ENCODE data around the gene SLC13A3.

Gene SLC13A3

DNA sequence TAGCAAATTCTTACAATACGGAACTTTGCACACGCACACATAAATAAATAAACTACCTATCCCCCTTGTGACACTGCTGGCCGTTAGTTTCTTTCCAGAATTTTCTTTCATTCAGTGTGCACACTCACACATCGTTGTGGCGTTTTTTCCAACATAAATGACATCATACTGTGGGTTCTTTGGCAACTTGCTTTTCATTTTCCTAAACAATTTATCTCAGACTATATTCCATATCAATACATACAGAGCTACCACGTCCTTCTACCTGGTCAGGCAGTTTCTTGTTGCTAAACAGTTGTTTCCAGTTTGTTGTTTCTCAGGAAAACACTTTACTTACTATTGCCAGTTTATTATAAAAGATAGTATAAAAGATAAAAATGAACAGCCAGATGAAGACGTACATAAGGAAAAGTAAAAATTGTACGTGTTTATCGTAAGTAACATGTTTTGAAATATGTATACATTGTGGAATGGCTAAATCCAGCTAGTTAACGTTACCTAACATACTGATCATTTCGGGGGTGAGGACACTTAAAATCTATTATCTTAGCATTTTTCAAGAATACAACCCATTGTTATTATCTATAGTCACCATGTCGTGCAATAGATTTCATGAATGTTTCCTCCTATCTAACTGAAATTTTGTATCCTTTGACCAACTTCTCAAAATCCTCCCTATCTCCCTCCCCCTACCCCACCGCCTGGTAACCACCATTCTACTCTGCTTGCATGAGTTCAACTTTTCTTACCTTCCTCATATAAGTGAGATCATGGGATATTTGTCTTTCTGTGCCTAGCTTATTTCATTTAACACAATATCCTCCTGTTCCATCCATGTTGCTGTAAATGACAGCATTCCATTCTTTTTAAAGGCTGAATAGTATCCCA, 39.2 kb upstream of the SLC13A3 start:
- Histone ChIP-seq H3K27ac (ENCODE audit: insufficient read depth, low read length, poor library complexity, severe bottlenecking) (peak overlapping the region; percentile 69), H3K9me3 (ENCODE audit: control insufficient read depth, low read length) (no peaks in the 10 kb centered on the region), H3K36me3 (ENCODE audit: control insufficient read depth, insufficient read depth, low read length) (no peaks in the 10 kb centered on the region), H3K27me3 (replicated peaks; ENCODE audit: control insufficient read depth, insufficient read depth, low read length, poor library complexity, severe bottlenecking) (no peaks in the 10 kb centered on the region), H3K4me1 (ENCODE audit: control insufficient read depth, insufficient read depth, low read length, poor library complexity, severe bottlenecking) (peaks cover 20% of the 10 kb centered on the region), H3K4me3 (ENCODE audit: insufficient read depth, low read depth, low read length, poor library complexity, severe bottlenecking) (no peak overlapping the region)
- DNase-seq = no peak

GRCh38 chr20:46689754-46690085, 38.5 kb upstream of the SLC13A3 start:
- Histone ChIP-seq H3K27me3 (replicated peaks; ENCODE audit: control insufficient read depth, insufficient read depth, low read length, poor library complexity, severe bottlenecking) (no peaks in the 10 kb centered on the region), H3K4me3 (ENCODE audit: insufficient read depth, low read depth, low read length, poor library complexity, severe bottlenecking) (peak overlapping the region; percentile 83), H3K36me3 (ENCODE audit: control insufficient read depth, insufficient read depth, low read length) (no peaks in the 10 kb centered on the region), H3K27ac (ENCODE audit: insufficient read depth, low read length, poor library complexity, severe bottlenecking) (peak overlapping the region; percentile 69), H3K4me1 (ENCODE audit: control insufficient read depth, insufficient read depth, low read length, poor library complexity, severe bottlenecking) (peaks cover 20% of the 10 kb centered on the region), H3K9me3 (ENCODE audit: control insufficient read depth, low read length) (no peaks in the 10 kb centered on the region)
- DNase-seq = no peak

GRCh38 chr20:46689082-46689753, 38.0 kb upstream of the SLC13A3 start, which contains the start of gene TP53RK:
Gene TP53RK, minus strand, starts transcription at chr20:46689444. Its CDS starts 30 bp downstream, at chr20:46689414.
- H3K4me1 ChIP-seq (ENCODE audit: control insufficient read depth, insufficient read depth, low read length, poor library complexity, severe bottlenecking) = peaks cover 20% of the 10 kb centered on the region
- no peaks in the 10 kb centered on the region for H3K9me3 ChIP-seq (ENCODE audit: control insufficient read depth, low read length)
- peak; percentile 73 to 93 (median 93) for DNase-seq
- no peaks in the 10 kb centered on the region for H3K36me3 ChIP-seq (ENCODE audit: control insufficient read depth, insufficient read depth, low read length)
- peak within 1 kb of the TSS; percentile 69 for H3K27ac ChIP-seq (ENCODE audit: insufficient read depth, low read length, poor library complexity, severe bottlenecking)
- H3K27me3 ChIP-seq (replicated peaks; ENCODE audit: control insufficient read depth, insufficient read depth, low read length, poor library complexity, severe bottlenecking) = no peaks in the 10 kb centered on the region
- peak within 1 kb of the TSS; percentile 83 for H3K4me3 ChIP-seq (ENCODE audit: insufficient read depth, low read depth, low read length, poor library complexity, severe bottlenecking)

DNA sequence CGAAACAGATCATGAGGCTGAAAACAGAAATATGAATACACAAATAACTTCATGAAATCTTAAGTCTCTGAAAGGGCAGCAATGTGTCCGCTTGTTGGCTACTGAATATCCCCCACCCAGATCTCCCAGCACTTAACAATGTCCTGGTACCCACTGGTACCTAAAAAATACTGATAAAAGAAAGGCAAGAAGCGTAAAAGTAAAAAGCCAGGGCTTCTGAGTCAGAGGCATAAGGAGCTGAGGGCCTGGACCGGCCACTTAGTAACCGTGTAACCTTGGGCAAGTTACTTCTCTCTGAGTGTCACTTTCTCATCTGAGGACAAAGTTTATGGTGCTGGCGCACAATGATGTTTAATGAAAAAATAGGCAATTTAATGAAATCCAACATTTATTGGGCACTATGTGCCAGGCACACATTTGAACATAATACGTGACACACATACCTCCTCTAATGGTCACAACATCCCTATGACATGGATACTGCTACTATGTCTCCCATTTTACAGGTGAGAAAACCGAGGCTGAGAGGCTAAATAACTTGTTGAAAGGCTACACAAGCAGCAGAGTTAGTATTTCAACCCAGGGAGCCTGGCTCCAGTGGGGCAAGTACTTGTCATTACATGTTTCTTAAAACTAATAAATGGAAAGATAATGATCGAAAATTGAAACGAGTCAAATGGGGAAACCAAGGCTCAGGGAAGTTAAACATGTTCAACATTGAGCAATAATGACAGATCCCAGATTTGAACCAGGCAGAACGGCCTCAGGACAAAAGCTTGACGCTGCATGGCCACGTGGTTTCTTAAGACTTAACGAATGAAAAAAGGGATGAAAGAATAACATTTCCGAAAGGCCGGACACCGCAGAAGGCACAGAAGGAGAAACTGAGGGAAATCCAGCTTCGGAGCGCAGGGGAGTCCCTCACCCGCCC, 37.2 kb upstream of the SLC13A3 start:
- Histone ChIP-seq H3K4me1 (ENCODE audit: control insufficient read depth, insufficient read depth, low read length, poor library complexity, severe bottlenecking) (peaks cover 20% of the 10 kb centered on the region), H3K27ac (ENCODE audit: insufficient read depth, low read length, poor library complexity, severe bottlenecking) (peak overlapping the region; percentile 69), H3K9me3 (ENCODE audit: control insufficient read depth, low read length) (no peaks in the 10 kb centered on the region), H3K4me3 (ENCODE audit: insufficient read depth, low read depth, low read length, poor library complexity, severe bottlenecking) (peak overlapping the region; percentile 83), H3K36me3 (ENCODE audit: control insufficient read depth, insufficient read depth, low read length) (no peaks in the 10 kb centered on the region), H3K27me3 (replicated peaks; ENCODE audit: control insufficient read depth, insufficient read depth, low read length, poor library complexity, severe bottlenecking) (no peaks in the 10 kb centered on the region)
- no peak for DNase-seq

GRCh38 chr20:46683939-46684750, 32.9 kb upstream of the SLC13A3 start:
- Histone ChIP-seq H3K27me3 (replicated peaks; ENCODE audit: control insufficient read depth, insufficient read depth, low read length, poor library complexity, severe bottlenecking) (no peaks in the 10 kb centered on the region), H3K9me3 (ENCODE audit: control insufficient read depth, low read length) (no peaks in the 10 kb centered on the region), H3K4me1 (ENCODE audit: control insufficient read depth, insufficient read depth, low read length, poor library complexity, severe bottlenecking) (peaks cover 20% of the 10 kb centered on the region), H3K36me3 (ENCODE audit: control insufficient read depth, insufficient read depth, low read length) (no peaks in the 10 kb centered on the region), H3K4me3 (ENCODE audit: insufficient read depth, low read depth, low read length, poor library complexity, severe bottlenecking) (no peak overlapping the region), H3K27ac (ENCODE audit: insufficient read depth, low read length, poor library complexity, severe bottlenecking) (no peak overlapping the region)
- DNase-seq = no peak

DNA sequence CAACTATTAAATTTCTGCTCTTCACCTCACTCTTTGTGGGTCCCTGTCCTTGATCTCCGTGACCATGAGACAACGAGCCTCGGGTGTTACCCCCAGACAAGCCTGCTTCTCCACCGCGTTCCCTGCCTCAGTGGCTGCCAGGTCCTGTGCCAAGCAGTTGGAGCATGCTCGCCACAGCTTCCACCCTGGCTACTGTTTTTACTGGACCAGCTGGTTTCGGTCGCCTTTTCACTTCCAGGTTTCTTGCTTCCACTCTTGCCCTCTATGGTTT, 32.3 kb upstream of the SLC13A3 start:
- Histone ChIP-seq H3K27ac (ENCODE audit: insufficient read depth, low read length, poor library complexity, severe bottlenecking) (no peak overlapping the region), H3K36me3 (ENCODE audit: control insufficient read depth, insufficient read depth, low read length) (no peaks in the 10 kb centered on the region), H3K27me3 (replicated peaks; ENCODE audit: control insufficient read depth, insufficient read depth, low read length, poor library complexity, severe bottlenecking) (no peaks in the 10 kb centered on the region), H3K4me3 (ENCODE audit: insufficient read depth, low read depth, low read length, poor library complexity, severe bottlenecking) (no peak overlapping the region), H3K9me3 (ENCODE audit: control insufficient read depth, low read length) (no peaks in the 10 kb centered on the region), H3K4me1 (ENCODE audit: control insufficient read depth, insufficient read depth, low read length, poor library complexity, severe bottlenecking) (peaks cover 20% of the 10 kb centered on the region)
- no peak for DNase-seq

DNA sequence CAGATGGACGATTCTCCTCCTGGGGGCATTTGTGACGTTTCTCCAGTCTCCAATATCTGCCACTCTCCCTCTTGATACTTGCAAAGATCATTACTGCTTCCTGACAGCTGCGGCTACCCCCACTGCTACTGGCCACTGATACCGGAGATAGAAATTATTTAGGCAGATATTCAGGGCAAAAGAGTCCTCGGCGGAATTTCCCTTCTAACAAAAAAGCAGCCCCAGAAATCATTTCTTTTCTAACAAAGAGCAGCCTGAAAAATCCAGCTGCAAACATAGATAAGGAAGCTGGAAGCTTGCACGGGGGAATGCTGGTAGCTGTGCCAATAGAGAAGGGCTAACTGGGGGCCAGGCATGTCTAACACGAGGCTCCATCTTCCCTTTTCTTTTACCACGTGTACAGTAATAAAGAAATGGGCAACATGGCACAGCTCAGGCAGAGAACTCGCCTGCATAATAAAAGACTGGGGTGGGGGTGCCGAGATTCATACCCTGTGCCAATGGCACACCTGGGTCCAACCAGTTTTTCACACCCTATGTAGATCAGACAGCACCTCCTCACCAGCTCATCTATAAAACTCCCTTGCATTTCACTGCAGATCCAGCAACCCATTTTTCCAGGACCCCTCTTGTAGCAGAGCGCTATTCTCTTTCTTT, 31.9 kb upstream of the SLC13A3 start:
- no peak overlapping the region for H3K27ac ChIP-seq (ENCODE audit: insufficient read depth, low read length, poor library complexity, severe bottlenecking)
- H3K4me1 ChIP-seq (ENCODE audit: control insufficient read depth, insufficient read depth, low read length, poor library complexity, severe bottlenecking) = peaks cover 17% of the 10 kb centered on the region
- no peak for DNase-seq
- no peaks in the 10 kb centered on the region for H3K36me3 ChIP-seq (ENCODE audit: control insufficient read depth, insufficient read depth, low read length)
- H3K9me3 ChIP-seq (ENCODE audit: control insufficient read depth, low read length) = no peaks in the 10 kb centered on the region
- no peaks in the 10 kb centered on the region for H3K27me3 ChIP-seq (replicated peaks; ENCODE audit: control insufficient read depth, insufficient read depth, low read length, poor library complexity, severe bottlenecking)
- no peak overlapping the region for H3K4me3 ChIP-seq (ENCODE audit: insufficient read depth, low read depth, low read length, poor library complexity, severe bottlenecking)

DNA sequence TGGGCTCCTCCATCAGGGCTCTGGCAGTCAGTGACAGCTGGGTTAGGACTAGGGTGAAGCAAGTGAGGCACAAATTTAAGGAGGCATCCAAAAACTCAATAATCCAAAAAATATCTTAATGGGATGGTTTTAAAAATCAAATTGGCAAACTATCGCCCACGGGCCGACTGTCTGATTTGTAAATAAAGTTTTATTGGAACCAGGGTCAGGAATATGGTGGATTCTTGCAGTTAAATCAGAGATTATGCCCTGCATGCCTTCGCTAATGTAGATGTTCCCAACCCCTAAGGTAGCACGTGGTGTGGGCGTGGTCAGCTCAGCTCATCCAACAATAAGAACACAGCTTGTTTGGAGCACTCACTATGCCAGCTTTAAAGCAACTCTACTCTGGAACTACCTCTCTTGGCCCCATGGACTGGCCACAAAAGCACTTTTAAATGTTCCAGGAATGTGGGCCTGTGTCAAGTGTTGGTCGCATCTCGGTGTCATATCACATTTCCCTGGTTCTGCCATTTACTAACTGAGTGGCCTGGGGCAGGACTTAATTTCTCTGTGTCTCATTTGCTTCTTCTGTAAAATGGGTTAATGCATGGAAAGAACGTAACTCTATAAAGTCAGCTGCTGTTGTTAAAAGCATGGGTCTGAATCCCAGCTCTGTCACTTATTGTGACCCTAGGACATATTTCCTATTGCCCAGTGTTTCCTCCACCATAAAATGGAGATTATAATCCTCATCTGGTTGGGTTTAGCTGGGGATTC, 31.0 kb upstream of the SLC13A3 start:
- Histone ChIP-seq H3K4me1 (ENCODE audit: control insufficient read depth, insufficient read depth, low read length, poor library complexity, severe bottlenecking) (peaks cover 8% of the 10 kb centered on the region), H3K36me3 (ENCODE audit: control insufficient read depth, insufficient read depth, low read length) (no peaks in the 10 kb centered on the region), H3K27me3 (replicated peaks; ENCODE audit: control insufficient read depth, insufficient read depth, low read length, poor library complexity, severe bottlenecking) (no peaks in the 10 kb centered on the region), H3K9me3 (ENCODE audit: control insufficient read depth, low read length) (no peaks in the 10 kb centered on the region), H3K27ac (ENCODE audit: insufficient read depth, low read length, poor library complexity, severe bottlenecking) (no peak overlapping the region), H3K4me3 (ENCODE audit: insufficient read depth, low read depth, low read length, poor library complexity, severe bottlenecking) (no peak overlapping the region)
- no peak for DNase-seq

Measured in effector memory CD4-positive, alpha-beta T cell (primary cell).